Esophagus muscularis mucosa (tissue), 4 donors: ENCODE results near the gene ANK3.

ENCODE experiments used
- CTCF ChIP-seq, 3 experiments: fragments of 200-600 bp in 2 of 3; fragments of 450-650 bp in 1 of 3; sonication (generic) in 2 of 3; IDR thresholded peaks; one replicate each; pipeline ENCODE4 v1.5.1; 2017 to 2019; ENCODE audit warnings: antibody characterized with exemption in 3 of 3, mild to moderate bottlenecking in 2 of 3, moderate library complexity in 1 of 3
- EP300 ChIP-seq: sonication (generic); formaldehyde crosslinking; IDR thresholded peaks from one replicate; pipeline ENCODE4 v1.6.1; 2017; ENCODE audit warnings: antibody characterized with exemption
- POLR2A ChIP-seq: fragments of 450-650 bp; IDR thresholded peaks from one replicate; pipeline ENCODE4 v1.6.1; 2017; ENCODE audit warnings: antibody characterized with exemption, moderate library complexity, mild to moderate bottlenecking, low read depth
- POLR2AphosphoS5 ChIP-seq, 2 donors: sonication (generic); formaldehyde crosslinking; IDR thresholded peaks; one replicate each; pipeline ENCODE4 v1.6.1; 2017; ENCODE audit warnings: antibody characterized with exemption in 2 of 2

GRCh38 chr10:60367901-60368300, 21.8 kb downstream of the ANK3 start:
- TF ChIP-seq CTCF (IDR thresholded peaks at IDR 0.05) (no peak), POLR2A (no peak), POLR2AphosphoS5 (IDR thresholded peaks at IDR 0.05) (no peak), EP300 (no peak)
